PC-9 (cell line): ENCODE results near the gene ANXA7. TPM values are rescaled to one million over a fixed set of nuclear protein-coding genes. Genes with fewer than 3 reads are reported as not detected.

ENCODE experiments used
- total RNA-seq: library from RNA; stranded (reverse); gene quantifications from 2 replicates; pipeline ENCODE4 v1.2.3, GENCODE V29; 2021

Gene ANXA7
- total RNA-seq, 1 experiment from 2014 or later = 154 TPM

Other genes starting within 250 kb of the ANXA7 start
- gene ECD, start 246.1 kb downstream of the ANXA7 start, total RNA-seq = 29.3 and 33.2 TPM in 2 replicates
- 22.9 and 24.4 TPM in 2 replicates for gene FAM149B1, start 245.9 kb downstream of the ANXA7 start, total RNA-seq
- gene DNAJC9, start 166.8 kb downstream of the ANXA7 start, total RNA-seq = 44.8 and 45.6 TPM in 2 replicates
- 148 and 175 TPM in 2 replicates for gene MRPS16, start 161.4 kb downstream of the ANXA7 start, total RNA-seq
- gene CFAP70, start 55.2 kb downstream of the ANXA7 start, total RNA-seq = 3.1 and 4.1 TPM in 2 replicates
- 2.4 and 3.3 TPM in 2 replicates for gene MSS51, start 19.5 kb upstream of the ANXA7 start, total RNA-seq
- 28.8 and 34.0 TPM in 2 replicates for gene PPP3CB, start 82.0 kb upstream of the ANXA7 start, total RNA-seq
- 38.3 and 52.4 TPM in 2 replicates for gene USP54, start 177.3 kb upstream of the ANXA7 start, total RNA-seq
- gene MYOZ1, start 227.4 kb upstream of the ANXA7 start, total RNA-seq = 0.22 and 0.75 TPM in 2 replicates
- gene SYNPO2L, start 242.0 kb upstream of the ANXA7 start, total RNA-seq = 0.76 and 1.2 TPM in 2 replicates